Glutamatergic neuron (in vitro differentiated cells): ENCODE data around the gene CFAP53. TPM values are rescaled to one million over a fixed set of nuclear protein-coding genes. Genes with fewer than 3 reads are reported as not detected.

Experiments
- DNase-seq: peaks from one replicate; pipeline ENCODE4 v3.0.0; 2022
- H3K27ac Mint-ChIP-seq: one replicate; pipeline ENCODE4 v1.8.0; 2020; ENCODE audit warnings: mild to moderate bottlenecking, mixed read lengths, inconsistent platforms; ENCODE audit not compliant: unreplicated experiment
- H3K27me3 Mint-ChIP-seq: one replicate; pipeline ENCODE4 v1.8.0; 2020; ENCODE audit warnings: mild to moderate bottlenecking, moderate library complexity, mixed read lengths, inconsistent platforms; ENCODE audit not compliant: unreplicated experiment
- H3K36me3 Mint-ChIP-seq: one replicate; pipeline ENCODE4 v1.8.0; 2020; ENCODE audit warnings: mild to moderate bottlenecking, mixed read lengths, inconsistent platforms; ENCODE audit not compliant: unreplicated experiment
- H3K4me1 Mint-ChIP-seq: one replicate; pipeline ENCODE4 v1.8.0; 2020; ENCODE audit warnings: mild to moderate bottlenecking, low read depth, mixed read lengths, inconsistent platforms; ENCODE audit not compliant: unreplicated experiment
- H3K4me3 Mint-ChIP-seq: one replicate; pipeline ENCODE4 v1.8.0; 2020; ENCODE audit warnings: mild to moderate bottlenecking, mixed read lengths, inconsistent platforms; ENCODE audit not compliant: unreplicated experiment
- H3K9me3 Mint-ChIP-seq: one replicate; pipeline ENCODE4 v1.8.0; 2020; ENCODE audit warnings: mild to moderate bottlenecking, moderate library complexity, mixed read lengths, inconsistent platforms; ENCODE audit not compliant: unreplicated experiment
- CTCF ChIP-seq: fragments of 200-600 bp; sonication (generic); IDR thresholded peaks from one replicate; pipeline ENCODE4 v1.5.0; 2021; ENCODE audit not compliant: partially characterized antibody, unreplicated experiment
- total RNA-seq: library from RNA; stranded (reverse); fragmentation: NEBNext Ultra II Directional; extraction: Animal tissue kit (Norgen Biotek cat#: 25700); gene quantifications from one replicate; pipeline ENCODE4 v1.2.1, GENCODE V29; 2021; ENCODE audit not compliant: unreplicated experiment

Gene CFAP53
- total RNA-seq, 1 donor from 2014 or later = 0.22 TPM

- DNase-seq = no peak
- Mint-ChIP-seq H3K27me3 (peaks cover 18% of the 10 kb centered on the region), H3K4me1 (peaks cover 13% of the 10 kb centered on the region), H3K4me3 (peak overlapping the region; percentile 46), H3K36me3 (peaks cover 4% of the 10 kb centered on the region), H3K9me3 (peaks cover 26% of the 10 kb centered on the region), H3K27ac (no peak overlapping the region)
- TF ChIP-seq CTCF = no peak
Observed at GRCh38 chr18:50284255-50284885, 18.1 kb upstream of the CFAP53 start.

GRCh38 chr18:50283469-50284209 is 17.3 kb upstream of the CFAP53 start:
- Mint-ChIP-seq H3K36me3 (peaks cover 4% of the 10 kb centered on the region), H3K27me3 (peaks cover 18% of the 10 kb centered on the region), H3K9me3 (peaks cover 22% of the 10 kb centered on the region), H3K4me3 (peak overlapping the region; percentile 46), H3K27ac (no peak overlapping the region), H3K4me1 (peaks cover 13% of the 10 kb centered on the region)
- no peak for DNase-seq
- no peak for TF ChIP-seq CTCF

- no peak for TF ChIP-seq CTCF
- Mint-ChIP-seq H3K9me3 (peaks cover 21% of the 10 kb centered on the region), H3K36me3 (peaks cover 4% of the 10 kb centered on the region), H3K4me3 (no peak overlapping the region), H3K4me1 (peaks cover 13% of the 10 kb centered on the region), H3K27ac (no peak overlapping the region), H3K27me3 (peaks cover 15% of the 10 kb centered on the region)
- DNase-seq = no peak
Observed at GRCh38 chr18:50282521-50283335, 16.4 kb upstream of the CFAP53 start.

GRCh38 chr18:50281972-50282520 is 15.8 kb upstream of the CFAP53 start:
- Mint-ChIP-seq H3K4me3 (peak overlapping the region; percentile 95), H3K36me3 (peaks cover 4% of the 10 kb centered on the region), H3K4me1 (peaks cover 12% of the 10 kb centered on the region), H3K27ac (no peak overlapping the region), H3K9me3 (peaks cover 15% of the 10 kb centered on the region), H3K27me3 (peaks cover 8% of the 10 kb centered on the region)
- no peak for DNase-seq
- no peak for TF ChIP-seq CTCF
